Natural killer cell treated with Interleukin-12 subunit alpha and Interleukin-12 subunit beta and Interleukin-15 and Interleukin-18, amount 100 ng/mL, for 72 hours (primary cell): Measurements from ENCODE around the gene KRT10. TPM values are rescaled to one million over a fixed set of nuclear protein-coding genes. Genes with fewer than 3 reads are reported as not detected.

Experiments used
- ATAC-seq, 2 donors: fragments of 150-1000 bp; cut with Tn5 transposase in 1 of 2; sonication (Bioruptor Pico), chemical (Tn5 transposase) in 1 of 2; 2 replicates each; pipeline ENCODE4 v1.10.0; 2021
- DNase-seq: peaks from one replicate; pipeline ENCODE4 v3.0.0; 2022; ENCODE audit warnings: low spot score
- H3K27ac Mint-ChIP-seq, 2 donors: 1 replicate in 1 of 2; 2 replicates in 1 of 2; pipeline ENCODE4 v1.8.0; 2022; ENCODE audit warnings: mixed read lengths in 2 of 2, mild to moderate bottlenecking in 1 of 2, moderate library complexity in 1 of 2
- H3K27me3 Mint-ChIP-seq, 2 donors: 1 replicate in 1 of 2; 2 replicates in 1 of 2; pipeline ENCODE4 v1.8.0; 2022; ENCODE audit warnings: mixed read lengths in 2 of 2
- H3K36me3 Mint-ChIP-seq: one replicate; pipeline ENCODE4 v1.8.0; 2022; ENCODE audit warnings: mixed read lengths
- H3K4me1 Mint-ChIP-seq, 2 donors: 1 replicate in 1 of 2; 2 replicates in 1 of 2; pipeline ENCODE4 v1.8.0; 2022; ENCODE audit warnings: low read depth in 2 of 2, mixed read lengths in 2 of 2, mild to moderate bottlenecking in 1 of 2
- H3K4me3 Mint-ChIP-seq: one replicate; pipeline ENCODE4 v1.8.0; 2022; ENCODE audit warnings: mixed read lengths
- H3K9me3 Mint-ChIP-seq: 2 replicates; pipeline ENCODE4 v1.8.0; 2022; ENCODE audit warnings: mixed read lengths
- total RNA-seq, 2 donors: library from RNA; stranded (reverse); gene quantifications; one replicate each; pipeline ENCODE4 v1.2.3, GENCODE V29; 2022

KRT10 gene
- total RNA-seq, 2 donors from 2014 or later = 26.8 to 42.3 TPM

GRCh38 chr17:40809721-40810421 lies 12.5 kb downstream of the KRT10 start:
- ATAC-seq (no peak), DNase-seq (no peak)
- no peaks in the 10 kb centered on the region for H3K4me1 Mint-ChIP-seq
- H3K4me3 Mint-ChIP-seq = no peak overlapping the region
- H3K27ac Mint-ChIP-seq = no peak overlapping the region
- peaks cover 3% of the 10 kb centered on the region for H3K9me3 Mint-ChIP-seq
- peaks cover 58 to 82% of the 10 kb centered on the region in 2 donors for H3K27me3 Mint-ChIP-seq
- H3K36me3 Mint-ChIP-seq = no peaks in the 10 kb centered on the region

GRCh38 chr17:40806131-40806530 lies 16.3 kb downstream of the KRT10 start:
- no peaks in the 10 kb centered on the region for H3K9me3 Mint-ChIP-seq
- no peak overlapping the region for H3K27ac Mint-ChIP-seq
- H3K4me3 Mint-ChIP-seq = no peak overlapping the region
- no peaks in the 10 kb centered on the region for H3K36me3 Mint-ChIP-seq
- ATAC-seq (no peak), DNase-seq (no peak)
- peaks cover 45 to 67% of the 10 kb centered on the region in 2 donors for H3K27me3 Mint-ChIP-seq
- H3K4me1 Mint-ChIP-seq = peaks cover 2 to 4% of the 10 kb centered on the region in 2 donors

DNA sequence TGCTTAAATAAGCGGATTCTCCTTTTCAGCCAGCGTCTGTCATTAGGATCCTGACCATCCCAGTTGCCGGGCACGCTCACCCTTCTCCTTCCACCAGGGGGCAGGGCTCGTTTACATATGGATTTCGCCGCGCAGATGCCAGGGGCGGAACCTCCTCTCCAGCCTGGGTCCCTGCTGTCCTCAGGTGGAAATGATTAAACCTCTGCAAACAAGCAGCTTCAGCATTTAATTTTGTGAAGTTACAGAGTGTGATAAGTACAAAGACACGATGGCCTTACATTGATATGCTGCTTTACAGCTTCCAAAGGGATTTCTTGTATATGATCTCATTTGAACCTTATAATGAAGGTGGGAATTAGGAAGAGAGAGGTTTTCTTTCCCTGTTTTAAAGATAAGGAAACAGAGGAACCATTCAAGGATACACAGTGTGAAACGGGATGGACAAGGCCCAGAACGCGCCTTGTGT lies 18.8 kb downstream of the KRT10 start:
- ATAC-seq (peak; percentile 70 to 77), DNase-seq (peak; percentile 75)
- Mint-ChIP-seq H3K9me3 (no peaks in the 10 kb centered on the region), H3K4me3 (no peak overlapping the region), H3K27me3 (peaks cover 34 to 47% of the 10 kb centered on the region in 2 donors), H3K36me3 (no peaks in the 10 kb centered on the region), H3K27ac (no peak overlapping the region), H3K4me1 (peaks cover 2 to 4% of the 10 kb centered on the region in 2 donors)

GRCh38 chr17:40801157-40801556 lies 21.3 kb downstream of the KRT10 start:
- peaks cover 22 to 30% of the 10 kb centered on the region in 2 donors for H3K27me3 Mint-ChIP-seq
- no peaks in the 10 kb centered on the region for H3K36me3 Mint-ChIP-seq
- H3K4me1 Mint-ChIP-seq = peaks cover 2 to 4% of the 10 kb centered on the region in 2 donors
- no peaks in the 10 kb centered on the region for H3K9me3 Mint-ChIP-seq
- H3K27ac Mint-ChIP-seq = no peak overlapping the region
- ATAC-seq (no peak), DNase-seq (no peak)
- no peak overlapping the region for H3K4me3 Mint-ChIP-seq

DNA sequence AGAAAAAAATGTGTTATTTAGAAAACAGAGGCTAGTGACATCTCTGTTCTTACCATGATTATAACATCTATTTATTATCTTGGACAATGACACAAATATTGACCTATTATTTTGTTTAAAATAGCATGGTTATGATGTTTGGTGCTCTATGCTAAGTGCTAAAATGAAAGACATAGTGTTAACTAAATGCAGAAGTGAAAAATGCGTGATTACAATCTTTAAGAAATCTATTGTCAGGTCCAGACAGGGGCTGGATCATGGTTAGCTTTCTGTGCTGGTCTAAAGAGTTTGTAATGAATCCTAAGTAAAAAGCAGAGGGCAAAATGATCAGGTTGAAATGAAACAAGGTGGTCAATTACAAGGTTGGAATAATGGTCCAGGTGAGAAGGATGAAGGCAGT lies 22.0 kb downstream of the KRT10 start:
- H3K27me3 Mint-ChIP-seq = peaks cover 27 to 34% of the 10 kb centered on the region in 2 donors

DNA sequence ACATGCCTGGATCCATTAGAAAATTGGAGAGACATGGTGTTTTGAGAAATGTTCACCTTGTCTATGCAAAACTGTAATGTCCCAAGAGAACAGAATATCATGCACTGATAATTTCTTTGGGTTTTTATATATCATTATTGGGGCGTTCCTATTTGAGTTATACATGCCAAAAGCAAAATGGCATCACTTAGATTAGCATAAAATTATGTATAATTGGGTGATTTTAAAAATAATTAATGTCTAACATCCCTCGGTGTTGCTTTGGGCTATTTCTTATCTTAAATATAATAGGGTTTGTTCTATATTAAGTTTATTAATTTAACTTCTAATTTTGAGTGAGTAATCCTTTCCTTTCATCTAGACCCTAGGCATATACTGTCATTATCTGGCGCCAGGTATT lies 22.6 kb downstream of the KRT10 start, which contains the start of gene KRT28:
Gene KRT28, minus strand, starts transcription at position 101 of the 400 bp plus-strand sequence. Its CDS starts 66 bp downstream, at position 35.
- Mint-ChIP-seq H3K9me3 (no peaks in the 10 kb centered on the region), H3K27me3 (peaks cover 24 to 34% of the 10 kb centered on the region in 2 donors), H3K4me3 (no peak within 1 kb of the TSS), H3K27ac (no peak within 1 kb of the TSS), H3K4me1 (peaks cover 2 to 4% of the 10 kb centered on the region in 2 donors), H3K36me3 (no peaks in the 10 kb centered on the region)
- DNase-seq (no peak), ATAC-seq (no peak)

More for the DNA sequence above, 22.0 kb downstream of the KRT10 start:
- H3K9me3 Mint-ChIP-seq = no peaks in the 10 kb centered on the region
- H3K4me1 Mint-ChIP-seq = peaks cover 2 to 4% of the 10 kb centered on the region in 2 donors
- DNase-seq (no peak), ATAC-seq (no peak)
- H3K27ac Mint-ChIP-seq = no peak overlapping the region
- no peaks in the 10 kb centered on the region for H3K36me3 Mint-ChIP-seq
- H3K4me3 Mint-ChIP-seq = no peak overlapping the region

DNA sequence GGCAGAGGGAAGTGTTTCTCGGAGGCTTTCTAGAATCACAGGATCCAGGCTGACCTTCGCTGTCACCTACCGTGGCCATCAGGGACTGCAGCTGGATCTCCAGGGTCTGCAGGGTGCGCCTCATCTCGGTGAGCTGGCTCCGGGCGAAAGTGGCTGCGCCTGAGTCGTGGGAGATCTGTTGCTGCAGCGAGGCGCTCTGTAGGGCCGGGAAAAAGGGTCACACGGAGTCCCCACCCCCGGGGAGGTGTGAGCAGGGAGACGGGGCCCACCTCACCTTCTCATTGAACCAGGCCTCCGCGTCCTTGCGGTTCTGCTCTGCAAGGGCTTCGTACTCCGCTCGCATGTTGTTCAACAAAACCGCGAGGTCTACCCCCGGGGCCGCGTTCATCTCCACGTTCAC lies 25.6 kb downstream of the KRT10 start:
- Mint-ChIP-seq H3K9me3 (no peaks in the 10 kb centered on the region), H3K27ac (no peak overlapping the region), H3K36me3 (no peaks in the 10 kb centered on the region), H3K4me1 (no peaks in the 10 kb centered on the region), H3K27me3 (peaks cover 23 to 38% of the 10 kb centered on the region in 2 donors), H3K4me3 (no peak overlapping the region)
- DNase-seq (no peak), ATAC-seq (no peak)

GRCh38 chr17:40795019-40795667 lies 27.3 kb downstream of the KRT10 start:
- Mint-ChIP-seq H3K36me3 (no peaks in the 10 kb centered on the region), H3K27me3 (peaks cover 27 to 46% of the 10 kb centered on the region in 2 donors), H3K4me3 (no peak overlapping the region), H3K4me1 (no peaks in the 10 kb centered on the region), H3K9me3 (no peaks in the 10 kb centered on the region), H3K27ac (no peak overlapping the region)
- ATAC-seq = no peak
- DNase-seq = no peak

- H3K27ac Mint-ChIP-seq = no peak overlapping the region
- H3K36me3 Mint-ChIP-seq = no peaks in the 10 kb centered on the region
- H3K27me3 Mint-ChIP-seq = peaks cover 28 to 49% of the 10 kb centered on the region in 2 donors
- H3K4me1 Mint-ChIP-seq = no peaks in the 10 kb centered on the region
- ATAC-seq (no peak), DNase-seq (no peak)
- no peak overlapping the region for H3K4me3 Mint-ChIP-seq
- H3K9me3 Mint-ChIP-seq = no peaks in the 10 kb centered on the region
Measured at GRCh38 chr17:40794466-40794865, 27.9 kb downstream of the KRT10 start.

DNA sequence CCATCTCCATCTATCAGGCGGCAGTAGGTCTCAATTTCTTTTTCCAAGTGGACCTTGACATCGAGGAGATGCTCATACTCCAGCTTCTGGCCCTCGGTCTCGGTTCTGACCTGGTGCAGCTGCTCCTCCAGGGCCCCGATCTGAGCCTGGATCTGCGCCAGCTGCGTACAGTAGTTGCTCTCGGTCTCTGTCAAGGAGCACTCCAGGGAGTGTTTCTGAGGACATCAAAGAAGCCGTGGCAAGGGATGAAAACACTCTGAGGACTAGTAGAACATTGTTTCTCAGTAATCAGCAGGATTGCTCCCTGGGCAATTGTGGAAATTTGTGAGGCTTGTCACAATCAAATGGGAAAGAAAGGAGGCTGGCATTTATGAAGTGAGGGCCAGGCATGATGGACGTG lies 28.6 kb downstream of the KRT10 start:
- H3K27me3 Mint-ChIP-seq = peaks cover 29 to 49% of the 10 kb centered on the region in 2 donors
- DNase-seq (no peak), ATAC-seq (no peak)
- H3K36me3 Mint-ChIP-seq = no peaks in the 10 kb centered on the region
- no peak overlapping the region for H3K27ac Mint-ChIP-seq
- H3K4me3 Mint-ChIP-seq = no peak overlapping the region
- H3K4me1 Mint-ChIP-seq = no peaks in the 10 kb centered on the region
- no peaks in the 10 kb centered on the region for H3K9me3 Mint-ChIP-seq

DNA sequence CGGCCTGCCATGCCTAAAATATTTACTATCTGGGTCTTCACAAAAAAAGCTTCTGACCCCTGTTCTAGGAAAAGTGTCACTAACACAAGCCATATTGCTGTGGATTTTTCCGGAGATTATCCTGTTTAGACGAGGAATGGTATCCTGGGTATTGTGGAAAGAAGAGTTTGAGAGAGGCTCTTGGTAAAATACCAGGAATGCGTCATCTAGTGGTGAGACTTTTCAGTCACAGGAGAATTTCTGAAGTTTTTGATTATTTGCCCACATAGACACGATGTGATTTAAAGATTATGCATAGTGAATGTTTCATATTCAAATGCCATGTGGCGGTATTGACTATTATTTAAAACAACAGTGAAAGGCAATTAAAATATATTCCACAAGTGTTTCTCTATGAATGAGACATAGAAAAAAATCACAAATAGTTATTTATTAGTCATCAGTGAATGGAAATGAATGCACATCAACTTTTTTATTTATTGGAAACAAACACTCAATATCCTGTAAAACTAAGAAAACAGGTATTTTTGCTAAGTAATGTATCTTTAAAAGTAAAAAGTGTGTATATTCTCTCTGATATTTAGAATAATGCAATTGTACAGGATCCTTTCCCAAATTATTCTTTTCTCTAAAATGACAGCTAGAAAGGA lies 30.5 kb downstream of the KRT10 start:
- ATAC-seq = no peak
- no peaks in the 10 kb centered on the region for H3K36me3 Mint-ChIP-seq
- H3K27me3 Mint-ChIP-seq = peaks cover 37 to 59% of the 10 kb centered on the region in 2 donors
- DNase-seq = no peak
- no peaks in the 10 kb centered on the region for H3K4me1 Mint-ChIP-seq
- no peak overlapping the region for H3K4me3 Mint-ChIP-seq
- no peaks in the 10 kb centered on the region for H3K9me3 Mint-ChIP-seq
- H3K27ac Mint-ChIP-seq = no peak overlapping the region

DNA sequence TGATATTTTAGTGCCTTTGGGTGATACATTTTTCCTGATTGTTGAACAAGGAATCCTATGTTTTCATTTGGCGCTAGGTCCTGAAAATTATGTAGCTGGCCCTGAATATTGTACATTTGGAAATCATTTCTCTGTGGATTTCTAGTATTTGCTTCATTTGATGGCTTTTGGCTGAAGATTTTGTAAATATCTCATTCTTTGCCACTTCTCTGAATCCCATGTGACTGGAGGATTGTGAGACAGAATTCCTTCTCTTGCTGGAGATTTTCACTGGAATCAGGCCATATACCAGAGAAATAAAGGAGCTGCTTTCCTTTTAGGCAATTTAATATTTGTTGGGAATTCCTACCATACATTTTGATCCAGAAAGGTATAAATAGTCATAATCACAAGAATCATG lies 31.3 kb downstream of the KRT10 start:
- Mint-ChIP-seq H3K27me3 (peaks cover 31 to 53% of the 10 kb centered on the region in 2 donors), H3K36me3 (no peaks in the 10 kb centered on the region), H3K4me1 (no peaks in the 10 kb centered on the region), H3K9me3 (no peaks in the 10 kb centered on the region), H3K27ac (no peak overlapping the region), H3K4me3 (no peak overlapping the region)
- no peak for ATAC-seq
- no peak for DNase-seq

DNA sequence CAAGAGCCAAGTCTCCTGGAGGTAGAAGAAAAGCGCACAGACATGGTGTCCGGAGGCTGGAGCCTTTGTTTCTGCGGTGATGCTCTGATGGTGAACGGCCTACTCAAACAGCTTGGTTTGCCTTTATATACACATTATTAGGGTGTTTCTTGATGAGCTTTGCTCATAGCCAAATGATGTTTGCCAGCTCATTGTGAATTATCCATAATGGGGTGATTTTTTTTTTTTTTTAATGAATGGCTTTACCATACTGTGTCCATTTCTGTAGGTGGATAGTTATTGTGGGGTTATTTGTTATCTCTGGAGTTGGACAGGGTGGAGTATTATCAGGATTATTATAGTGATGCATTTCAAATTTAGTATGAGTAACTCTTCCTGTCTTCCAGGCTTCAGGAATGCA lies 40.0 kb downstream of the KRT10 start, which contains the start of gene KRT27:
Gene KRT27, minus strand, starts transcription at position 101 of the 400 bp plus-strand sequence. Its CDS starts 57 bp downstream, at position 44.
- Mint-ChIP-seq H3K27me3 (peaks cover 30 to 54% of the 10 kb centered on the region in 2 donors), H3K9me3 (no peaks in the 10 kb centered on the region), H3K4me1 (no peaks in the 10 kb centered on the region), H3K27ac (no peak within 1 kb of the TSS), H3K4me3 (no peak within 1 kb of the TSS), H3K36me3 (no peaks in the 10 kb centered on the region)
- no peak for ATAC-seq
- no peak for DNase-seq
